Measurements from ENCODE around the gene ANKRD13A.
"Not testable (repeated sequence)": the region's sequence is repeated elsewhere in the genome, so short reads cannot be mapped to it uniquely, and the experiment has no call there.

The ANKRD13A gene

DNA sequence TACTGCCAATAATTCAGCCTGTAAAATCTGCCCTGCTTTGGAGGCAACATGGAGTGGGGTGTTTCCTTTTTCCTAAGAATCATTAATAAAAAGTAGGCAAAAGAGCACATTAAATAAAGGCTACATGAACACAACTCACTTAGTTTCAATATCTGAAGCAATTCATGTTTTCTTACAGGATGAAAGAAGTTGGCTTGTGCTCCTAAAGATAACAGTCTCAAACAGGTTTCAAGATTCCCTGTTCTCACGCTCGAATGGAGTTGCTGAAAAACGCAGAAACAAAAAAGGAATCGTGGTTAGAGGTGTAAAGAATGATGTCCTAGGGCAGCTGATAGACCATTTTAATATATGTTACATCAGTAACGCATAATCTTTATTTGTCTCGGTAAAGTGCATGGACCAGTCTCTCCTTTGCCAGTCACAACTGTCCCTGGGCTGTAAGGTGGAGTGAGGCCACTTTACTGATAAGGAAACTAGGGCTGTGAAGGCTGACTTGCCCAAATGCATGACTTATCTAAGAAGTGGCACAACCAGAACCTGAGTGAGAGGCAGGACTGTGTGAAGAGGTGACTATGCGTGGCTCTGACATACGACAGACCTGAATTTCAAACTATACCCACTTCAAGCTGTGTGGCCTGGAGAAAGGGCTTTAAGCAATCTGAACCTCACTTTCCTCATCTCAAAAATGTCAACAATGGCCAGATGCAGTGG, 15.6 kb upstream of the ANKRD13A start:
- no peak for DNase-seq (ENCODE audit: low spot score)

- DNase-seq (ENCODE audit: low spot score): not testable (repeated sequence)
These were observed 13.0 kb upstream of the ANKRD13A start for GRCh38 chr12:109986236-109986635.

- no peak for DNase-seq (ENCODE audit: low spot score)
These were observed 11.6 kb upstream of the ANKRD13A start for GRCh38 chr12:109987615-109988014.

DNA sequence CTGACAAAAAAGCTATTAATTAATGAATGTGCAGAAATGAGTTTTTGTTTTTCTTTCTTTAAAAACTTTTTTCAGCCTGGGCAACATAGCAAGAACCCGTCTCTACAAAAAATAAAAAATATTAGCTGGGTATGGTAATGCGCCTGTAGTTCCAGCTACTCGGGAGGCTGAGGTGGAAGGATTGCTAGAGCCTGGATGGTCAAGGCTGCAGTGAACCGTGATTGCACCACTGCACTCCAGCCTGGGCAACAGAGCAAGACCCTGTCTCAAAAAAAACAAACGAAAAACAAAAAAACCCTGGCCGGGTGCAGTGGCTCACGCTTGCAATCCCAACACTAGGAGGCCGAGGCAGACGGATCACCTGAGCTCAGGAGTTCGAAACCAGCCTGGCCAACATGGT, 11.0 kb upstream of the ANKRD13A start:
- no peak for DNase-seq (ENCODE audit: low spot score)

DNA sequence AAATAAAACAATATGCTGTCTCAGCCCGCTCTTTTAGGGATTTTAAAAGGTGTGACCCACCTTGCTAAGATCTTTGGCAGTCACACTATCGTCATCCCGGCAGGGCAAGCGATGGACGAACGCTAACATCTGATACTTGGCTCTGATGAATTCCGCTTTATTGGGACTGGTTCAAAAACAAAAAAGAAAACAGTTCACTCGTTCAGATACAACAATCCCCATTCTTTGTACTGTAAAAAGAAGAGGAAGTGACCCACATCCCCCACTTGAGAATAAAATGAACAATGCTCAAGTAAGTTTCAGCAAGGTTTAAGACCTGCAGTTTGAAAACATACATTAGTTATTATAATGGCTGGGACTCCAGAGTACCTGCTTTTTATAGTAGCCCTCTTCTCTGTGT, 10.3 kb upstream of the ANKRD13A start:
- DNase-seq (ENCODE audit: low spot score): no peak

GRCh38 chr12:109989380-109989779, 9.8 kb upstream of the ANKRD13A start:
- DNase-seq (ENCODE audit: low spot score): no peak

GRCh38 chr12:109991586-109991985, 7.6 kb upstream of the ANKRD13A start:
- no peak for DNase-seq (ENCODE audit: low spot score)

DNA sequence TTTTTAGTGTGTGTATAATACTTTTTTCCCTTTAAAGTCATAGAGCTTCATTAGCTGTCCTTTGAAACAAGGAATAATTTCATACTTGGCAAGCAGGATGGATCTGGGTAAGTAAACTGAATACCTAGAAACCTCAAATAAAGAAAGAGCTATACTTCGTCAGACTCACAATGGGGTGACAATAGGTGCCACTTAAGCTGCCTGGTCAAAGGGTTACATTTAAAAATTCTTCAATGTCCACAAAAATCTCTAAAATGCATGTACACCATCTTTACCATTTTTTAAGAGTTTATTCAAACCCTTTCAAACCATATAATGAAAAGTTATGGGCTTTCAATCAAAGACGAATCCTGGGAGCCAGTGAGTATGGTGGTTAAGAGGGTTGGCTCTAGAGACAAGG, 6.1 kb upstream of the ANKRD13A start:
- no peak for DNase-seq (ENCODE audit: low spot score)

- no peak for DNase-seq (ENCODE audit: low spot score)
These were observed 4.6 kb upstream of the ANKRD13A start for GRCh38 chr12:109994401-109995175.

DNA sequence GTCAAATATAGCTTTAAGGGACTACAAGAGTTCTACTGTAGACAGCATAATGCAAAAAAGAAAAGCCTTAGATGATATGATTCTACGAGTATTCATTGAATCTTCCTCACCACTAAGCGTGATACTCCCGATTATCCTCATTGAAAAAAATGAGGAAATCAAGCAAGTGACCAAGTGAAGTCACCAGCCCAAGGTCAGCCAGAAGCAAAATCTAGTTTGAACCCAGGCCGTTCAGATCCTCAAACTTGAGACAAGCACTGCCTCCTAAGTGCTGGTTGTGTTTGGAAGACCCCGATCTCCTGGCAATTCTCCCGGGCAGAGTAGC, 3.9 kb upstream of the ANKRD13A start:
- no peak for DNase-seq (ENCODE audit: low spot score)

DNA sequence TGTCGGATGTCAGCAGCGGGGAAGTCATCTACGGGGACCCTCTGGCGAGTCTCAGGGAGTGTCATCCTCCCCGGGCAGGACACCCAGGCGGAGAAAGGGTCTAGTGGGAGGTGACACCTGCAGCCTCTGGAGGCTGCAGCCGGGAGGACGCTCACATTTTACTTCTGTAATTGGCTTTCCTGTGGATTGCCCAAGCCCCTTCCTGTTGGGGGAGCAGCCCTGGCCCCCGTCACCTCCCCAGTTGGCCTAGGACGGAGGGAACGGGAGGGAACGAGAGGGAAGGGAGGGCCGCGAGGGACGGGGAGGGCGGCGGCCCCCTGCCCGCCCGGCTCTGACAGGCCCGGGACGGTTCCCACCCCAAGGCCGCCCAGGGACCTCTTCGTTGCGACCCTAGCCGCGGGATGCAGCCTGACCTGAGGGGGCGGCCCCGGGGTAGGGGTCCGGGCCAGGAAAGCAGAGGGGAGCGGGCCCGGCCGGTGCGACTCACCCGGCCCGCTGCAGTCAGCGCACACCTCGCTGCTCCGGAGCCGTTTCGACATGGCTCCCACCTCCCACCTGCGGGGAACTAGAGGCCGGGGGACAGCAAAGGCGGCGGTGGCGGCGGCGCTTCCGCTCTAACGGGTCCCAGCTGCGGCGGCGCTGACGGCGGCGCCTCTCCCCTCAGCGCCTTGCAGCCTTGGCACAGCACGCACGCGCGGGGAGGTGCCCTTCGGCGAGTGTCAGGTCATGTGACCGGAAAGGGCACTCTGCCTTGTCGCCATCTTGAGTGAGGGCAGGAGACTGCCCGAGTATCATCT, 3.3 kb upstream of the ANKRD13A start, which contains the start of gene GIT2:
TSS of gene GIT2 (minus strand) at position 683 of the 797 bp plus-strand sequence. CDS start at position 539, 144 bp downstream.
- DNase-seq (ENCODE audit: low spot score): peak; percentile 96

DNA sequence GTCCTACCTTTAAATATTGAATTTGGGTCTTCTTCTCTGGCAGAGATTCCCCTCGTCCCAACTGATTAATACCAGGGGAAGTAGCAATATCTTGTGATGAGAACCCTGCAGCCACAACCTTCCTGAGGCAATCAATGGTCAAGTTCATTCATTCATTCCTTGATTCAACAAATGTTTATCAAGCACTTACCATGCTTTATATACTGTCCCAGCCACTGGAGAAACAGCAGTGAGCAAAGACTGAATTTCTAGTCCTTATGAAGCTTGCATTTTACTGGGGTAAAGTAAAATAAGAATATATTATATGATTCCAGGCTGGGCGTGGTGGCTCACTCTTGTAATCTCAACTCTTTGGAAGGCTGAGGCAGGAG, 2.8 kb upstream of the ANKRD13A start:
- DNase-seq (ENCODE audit: low spot score): no peak

DNA sequence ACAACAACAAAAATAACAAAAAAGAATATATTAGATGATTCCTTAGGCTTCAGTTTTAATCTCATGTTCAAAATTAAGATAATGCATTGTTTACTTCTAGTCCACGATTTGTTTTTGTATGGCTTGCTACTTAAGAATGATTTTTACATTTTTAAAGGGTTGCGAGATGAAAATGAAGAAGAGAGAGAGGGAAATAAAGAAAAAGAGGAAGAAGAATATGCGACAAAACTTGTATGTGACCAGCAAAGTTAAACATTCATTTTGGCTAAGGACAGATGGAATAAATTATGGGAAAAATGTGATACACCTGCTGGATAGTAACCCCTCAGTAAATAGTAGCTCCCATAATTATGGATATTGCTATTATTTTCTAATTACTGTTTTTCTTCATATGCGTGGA, 1.8 kb upstream of the ANKRD13A start:
- no peak for DNase-seq (ENCODE audit: low spot score)

DNA sequence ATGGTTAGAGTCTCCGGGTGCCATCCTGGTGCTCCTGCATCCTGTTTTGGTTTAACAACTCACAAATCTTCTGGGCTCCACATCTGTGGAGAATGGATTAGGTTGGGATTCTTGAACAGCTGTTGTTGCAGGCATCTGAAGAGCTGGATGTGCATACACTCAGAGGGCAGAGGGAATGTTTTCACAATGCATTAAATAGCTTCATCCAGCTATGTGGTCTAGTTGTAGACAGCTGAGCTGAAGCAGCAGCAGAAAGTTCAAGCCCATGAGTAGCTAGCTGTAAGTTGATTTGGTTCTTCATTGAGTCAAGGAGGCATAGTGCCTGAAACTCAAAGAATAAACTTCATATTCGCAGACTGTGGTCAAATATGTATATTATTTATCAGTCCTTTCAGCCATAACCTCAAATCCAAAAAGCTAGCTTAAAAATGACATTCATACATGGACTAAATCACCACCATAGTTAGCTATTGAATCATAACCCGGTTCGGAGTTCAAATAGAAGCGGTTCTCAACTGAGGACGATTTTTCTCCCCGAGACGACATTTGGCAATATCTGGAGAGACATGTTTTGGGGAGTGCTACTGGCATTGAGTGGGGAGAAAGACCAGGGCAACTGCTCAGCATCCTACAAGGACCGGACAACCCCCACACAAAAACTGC, 858 bp upstream of the ANKRD13A start:
- peak; percentile 22 for DNase-seq (ENCODE audit: low spot score)

- DNase-seq (ENCODE audit: low spot score): no peak
These were observed 380 bp downstream of the ANKRD13A start for GRCh38 chr12:109999649-109999971.

DNA sequence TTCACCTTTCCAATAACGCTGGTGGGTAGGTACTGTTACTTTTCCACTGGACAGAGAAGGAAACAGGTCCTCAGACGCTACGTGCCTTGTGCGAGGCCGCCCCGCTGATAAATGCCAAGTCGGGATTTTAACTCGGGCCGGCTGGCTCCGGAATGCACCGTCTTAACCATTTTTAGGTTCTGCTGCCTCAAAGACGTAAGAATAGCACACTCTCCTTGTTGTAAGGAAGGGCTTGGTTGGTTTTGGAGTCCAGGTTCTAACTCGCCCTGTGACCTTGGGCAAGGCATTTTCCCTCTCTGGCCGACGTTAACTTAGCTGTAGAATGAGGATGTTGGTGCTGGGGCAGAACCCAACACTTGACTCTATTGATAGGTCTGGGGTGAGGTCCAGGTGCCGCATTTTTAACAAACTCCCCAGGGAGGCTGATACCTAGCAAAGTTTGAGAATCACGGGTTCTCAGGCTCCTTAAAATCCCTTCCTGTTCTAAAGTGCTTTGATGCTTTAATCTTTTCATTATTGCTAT, 814 bp downstream of the ANKRD13A start:
- peak; percentile 51 for DNase-seq (ENCODE audit: low spot score)

DNA sequence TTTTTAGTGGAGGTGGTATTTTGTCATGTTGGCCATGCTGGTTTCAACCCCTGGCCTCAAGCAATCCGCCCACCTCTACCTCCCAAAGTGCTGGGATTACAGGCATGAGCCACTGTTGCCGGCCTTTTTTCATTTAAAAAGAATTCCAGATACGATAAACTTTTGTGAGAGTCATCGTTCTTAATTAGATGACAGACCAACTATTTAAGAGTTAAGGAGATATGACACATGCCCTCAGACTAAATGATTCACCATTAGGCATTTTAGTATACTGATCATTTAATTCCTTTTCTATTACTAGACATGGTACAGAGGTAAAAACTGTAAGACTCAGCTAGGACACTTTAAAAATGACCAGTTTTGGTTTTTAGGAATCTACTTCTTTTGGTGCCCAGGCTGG, 2.4 kb downstream of the ANKRD13A start:
- peak; percentile 71 for DNase-seq (ENCODE audit: low spot score)

DNA sequence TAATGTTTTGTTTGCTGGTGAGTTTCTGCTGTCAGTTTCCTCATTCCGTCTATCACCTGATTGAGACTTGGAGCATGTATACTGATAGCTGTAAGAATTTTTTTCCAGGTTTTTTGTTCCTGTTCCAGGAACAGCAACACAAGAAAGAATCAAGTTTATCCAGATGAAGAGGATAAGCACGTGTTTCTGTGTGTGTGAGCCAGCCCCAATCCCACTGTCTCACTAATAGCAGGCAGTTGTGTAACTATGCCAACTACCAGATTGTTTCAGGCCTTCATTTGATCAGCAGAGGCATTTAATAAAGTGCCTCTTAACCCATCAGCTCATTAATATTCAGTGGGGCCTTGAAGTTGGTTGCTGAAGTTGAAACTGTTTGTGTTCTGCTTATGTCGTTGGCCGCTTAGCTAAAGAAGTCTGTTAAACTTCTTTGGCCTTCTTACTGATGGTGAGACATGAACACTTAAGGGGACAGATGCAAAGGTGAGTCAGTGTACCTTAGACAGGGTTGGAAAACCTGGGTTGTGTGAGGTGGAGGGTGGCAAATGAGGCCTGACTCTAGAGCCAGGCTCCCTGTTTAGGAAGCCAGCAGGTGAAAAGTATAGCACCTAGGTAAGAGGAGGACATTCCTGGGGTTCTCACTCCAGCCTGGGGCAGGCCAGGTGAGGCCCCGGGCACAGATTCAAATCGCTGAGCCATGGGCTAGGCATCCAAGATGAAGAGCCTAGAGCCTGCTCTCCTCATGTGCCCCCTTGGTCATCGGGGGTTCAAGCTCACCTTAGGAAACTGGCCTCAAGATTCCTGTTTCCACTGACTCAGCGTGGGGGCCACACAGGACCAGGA, 3.7 kb downstream of the ANKRD13A start:
- peak; percentile 43 for DNase-seq (ENCODE audit: low spot score)

GRCh38 chr12:110004598-110004997, 5.4 kb downstream of the ANKRD13A start:
- DNase-seq (ENCODE audit: low spot score): no peak

- no peak for DNase-seq (ENCODE audit: low spot score)
These were observed 6.2 kb downstream of the ANKRD13A start for GRCh38 chr12:110005319-110005973.

DNA sequence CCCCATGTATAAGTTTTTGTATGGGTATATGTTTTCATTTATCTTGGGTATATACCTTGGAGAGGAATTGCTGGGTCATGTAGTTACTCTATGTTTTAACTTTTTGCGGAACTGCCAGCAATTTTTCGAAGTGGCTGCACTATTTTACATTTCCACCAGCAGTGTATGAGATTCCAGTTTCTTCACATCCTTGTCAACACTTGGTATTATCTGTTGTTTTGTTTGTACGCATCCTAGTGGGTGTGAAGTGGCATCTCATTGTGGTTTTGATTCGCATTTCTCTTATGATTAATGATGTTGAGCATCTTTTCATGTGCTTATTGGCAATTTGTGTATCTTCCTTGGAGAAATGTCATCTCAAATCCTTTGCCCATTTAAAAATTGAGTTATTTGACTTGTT, 6.9 kb downstream of the ANKRD13A start:
- DNase-seq (ENCODE audit: low spot score): no peak

Data from GM03348 (cell line).